Measurements from ENCODE around the gene RXRA. TPM values are rescaled to one million over a fixed set of nuclear protein-coding genes. Genes with fewer than 3 reads are reported as not detected.

Gene RXRA
- total and polyA plus RNA-seq, 10 of the 15 experiments (the other 5 are each of a cell fraction or from before 2014, with no cell fraction given), result 0.89 to 36.8 (median 11.1) TPM

DNA sequence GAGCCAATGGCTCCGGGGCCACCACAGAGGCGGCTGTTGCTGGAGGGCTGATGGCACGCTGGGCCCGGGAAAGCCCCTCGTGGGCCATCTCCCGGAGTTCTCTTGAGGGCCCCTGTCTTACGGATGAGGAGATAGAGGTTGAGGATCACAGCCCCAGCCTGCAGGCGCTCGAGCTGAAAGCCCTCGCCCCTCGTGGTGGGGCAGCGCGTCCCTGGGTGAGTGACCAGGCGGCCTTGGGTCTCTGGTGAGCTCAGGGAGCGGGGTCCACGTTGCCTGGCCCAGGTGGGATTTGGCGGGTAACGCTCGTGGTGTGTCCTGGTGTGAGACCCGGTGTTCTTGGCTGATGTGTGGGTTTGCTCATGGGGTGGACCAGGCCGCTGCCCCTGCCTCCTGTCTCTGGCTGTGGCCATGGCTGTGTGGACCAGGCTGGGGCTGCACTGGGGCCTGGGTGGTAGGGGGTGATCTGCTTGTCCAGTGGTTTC is 38.9 kb downstream of the RXRA start:
- Histone ChIP-seq H3K4me2 (ENCODE audit: control insufficient read depth, insufficient read depth) (no peak overlapping the region), H3K9ac (ENCODE audit: control insufficient read depth, insufficient read depth, low read length) (no peak overlapping the region), H3K4me3 (no peak overlapping the region), H3K79me2 (ENCODE audit: control insufficient read depth, insufficient read depth, low read length) (no peaks in the 10 kb centered on the region), H3K36me3 (ENCODE audit: control insufficient read depth in 2 of 2, insufficient read depth in 2 of 2, low read length in 1 of 2) (no peaks in the 10 kb centered on the region), H3K9me3 (replicated peaks; ENCODE audit: control insufficient read depth, insufficient read depth, low read length) (no peaks in the 10 kb centered on the region), H3K4me1 (ENCODE audit: control insufficient read depth, insufficient read depth, low read length) (no peaks in the 10 kb centered on the region), H2AFZ (ENCODE audit: control insufficient read depth, low read depth, low read length) (no peak overlapping the region), H3K27ac (ENCODE audit: control insufficient read depth, insufficient read depth) (no peak overlapping the region), H3K27me3 (replicated peaks in 1 of 2; ENCODE audit: control insufficient read depth in 2 of 2, insufficient read depth in 2 of 2, low read length in 1 of 2) (no peaks in the 10 kb centered on the region), H4K20me1 (ENCODE audit: control insufficient read depth, insufficient read depth) (no peaks in the 10 kb centered on the region)
- DNase-seq (ENCODE audit: low read depth, low spot score) (no peak), FAIRE-seq (no peak), ATAC-seq (no peak)
- intact Hi-C loops (cut with micrococcal nuclease; ENCODE audit: unreplicated experiment), result no loop called here
- 59% methylated on average over 17 of the region's 21 CpGs for WGBS (ENCODE audit: insufficient coverage, insufficient replicate concordance, low lambda C conversion rate, missing lambda C conversion rate)
- ChIA-PET POLR2A (no interaction called here), RAD21 (ENCODE audit: unreplicated experiment) (interaction anchor here (1.2 to 2.3 kb wide), 2 partner anchors 42 to 78 kb away, joined by 5 to 15 read pairs; no protein-coding TSS in a partner anchor), SMC1A (ENCODE audit: uncharacterized antibody, unreplicated experiment) (interaction anchor here (1.1 to 1.9 kb wide), 2 partner anchors 78 to 81 kb away, joined by 3 to 4 read pairs; no protein-coding TSS in a partner anchor), CTCF (interaction anchor here (0.6 to 3.6 kb wide), 6 partner anchors 25 to 194 kb away, joined by 3 to 31 read pairs (median 3); no protein-coding TSS in a partner anchor)
- TF ChIP-seq JUNB (IDR thresholded peaks at IDR 0.05) (no peak), POLR2A (IDR thresholded peaks at IDR 0.05; ENCODE audit: low read depth, low read length) (no peak), BHLHE40 (IDR thresholded peaks at IDR 0.05; ENCODE audit: borderline replicate concordance in 1 of 2, low read depth in 2 of 2, low read length in 1 of 2) (no peak), NFYB (IDR thresholded peaks at IDR 0.05; ENCODE audit: insufficient read depth, low read depth, low read length) (no peak)
- TF ChIP-seq, protein P1, sequence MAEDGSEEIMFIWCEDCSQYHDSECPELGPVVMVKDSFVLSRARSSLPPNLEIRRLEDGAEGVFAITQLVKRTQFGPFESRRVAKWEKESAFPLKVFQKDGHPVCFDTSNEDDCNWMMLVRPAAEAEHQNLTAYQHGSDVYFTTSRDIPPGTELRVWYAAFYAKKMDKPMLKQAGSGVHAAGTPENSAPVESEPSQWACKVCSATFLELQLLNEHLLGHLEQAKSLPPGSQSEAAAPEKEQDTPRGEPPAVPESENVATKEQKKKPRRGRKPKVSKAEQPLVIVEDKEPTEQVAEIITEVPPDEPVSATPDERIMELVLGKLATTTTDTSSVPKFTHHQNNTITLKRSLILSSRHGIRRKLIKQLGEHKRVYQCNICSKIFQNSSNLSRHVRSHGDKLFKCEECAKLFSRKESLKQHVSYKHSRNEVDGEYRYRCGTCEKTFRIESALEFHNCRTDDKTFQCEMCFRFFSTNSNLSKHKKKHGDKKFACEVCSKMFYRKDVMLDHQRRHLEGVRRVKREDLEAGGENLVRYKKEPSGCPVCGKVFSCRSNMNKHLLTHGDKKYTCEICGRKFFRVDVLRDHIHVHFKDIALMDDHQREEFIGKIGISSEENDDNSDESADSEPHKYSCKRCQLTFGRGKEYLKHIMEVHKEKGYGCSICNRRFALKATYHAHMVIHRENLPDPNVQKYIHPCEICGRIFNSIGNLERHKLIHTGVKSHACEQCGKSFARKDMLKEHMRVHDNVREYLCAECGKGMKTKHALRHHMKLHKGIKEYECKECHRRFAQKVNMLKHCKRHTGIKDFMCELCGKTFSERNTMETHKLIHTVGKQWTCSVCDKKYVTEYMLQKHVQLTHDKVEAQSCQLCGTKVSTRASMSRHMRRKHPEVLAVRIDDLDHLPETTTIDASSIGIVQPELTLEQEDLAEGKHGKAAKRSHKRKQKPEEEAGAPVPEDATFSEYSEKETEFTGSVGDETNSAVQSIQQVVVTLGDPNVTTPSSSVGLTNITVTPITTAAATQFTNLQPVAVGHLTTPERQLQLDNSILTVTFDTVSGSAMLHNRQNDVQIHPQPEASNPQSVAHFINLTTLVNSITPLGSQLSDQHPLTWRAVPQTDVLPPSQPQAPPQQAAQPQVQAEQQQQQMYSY (CRISPR knock-in tag; IDR thresholded peaks at IDR 0.05), result no peak
- in situ Hi-C loops (cut with MboI), result no loop called here
- no TSS peak for BruUV-seq (replicated peaks)

All from GM12878 (cell line).